ENCODE data around the gene TUBGCP2. TPM values are rescaled to one million over a fixed set of nuclear protein-coding genes. Genes with fewer than 3 reads are reported as not detected.

Gene TUBGCP2
- total and polyA plus RNA-seq, 9 of the 15 experiments (the other 6 are each of a cell fraction or from before 2014, with no cell fraction given): 4.3 to 56.6 (median 28.4) TPM

DNA sequence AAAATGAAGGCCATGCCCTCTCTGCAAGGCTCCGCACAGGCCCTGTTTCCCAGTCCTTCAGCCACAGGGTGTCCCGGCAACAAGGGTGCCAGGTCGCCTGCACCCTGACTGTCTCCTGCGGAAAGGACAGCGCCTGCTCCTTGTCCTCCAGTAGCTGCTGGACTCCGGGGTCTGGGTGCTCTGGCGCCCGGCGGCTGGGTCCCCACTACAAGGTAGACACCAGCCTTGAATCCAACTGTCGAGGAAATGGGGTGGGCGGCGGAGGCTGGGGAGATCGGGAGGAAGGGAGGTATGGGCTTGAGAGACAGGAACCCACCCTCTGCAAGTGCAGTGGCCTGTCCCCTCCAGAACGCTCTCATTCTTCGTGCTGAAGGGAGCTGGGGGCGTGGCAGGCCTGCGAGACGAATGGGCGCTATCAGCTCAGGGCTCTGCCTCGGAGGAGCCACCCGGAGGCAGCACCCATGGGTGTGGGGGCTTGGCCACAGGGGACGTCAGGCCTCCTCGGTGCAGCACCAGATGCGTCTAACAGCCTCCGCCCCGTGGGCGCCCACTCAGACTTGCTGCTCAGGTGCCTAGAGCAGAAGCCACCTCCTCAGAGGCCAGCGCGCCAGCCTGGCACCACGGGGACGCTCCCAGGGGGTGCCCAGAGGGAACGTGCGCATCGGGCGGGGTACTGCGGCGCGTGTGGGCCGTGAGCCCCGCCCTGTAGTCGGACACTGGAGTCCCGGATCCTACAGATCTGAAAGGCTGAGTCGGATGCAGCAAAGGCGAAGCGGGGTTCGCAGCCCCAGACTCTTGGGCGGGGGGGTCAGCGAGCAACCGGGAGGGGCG, 47.6 kb downstream of the TUBGCP2 start (continued):
- TF ChIP-seq, protein P1, sequence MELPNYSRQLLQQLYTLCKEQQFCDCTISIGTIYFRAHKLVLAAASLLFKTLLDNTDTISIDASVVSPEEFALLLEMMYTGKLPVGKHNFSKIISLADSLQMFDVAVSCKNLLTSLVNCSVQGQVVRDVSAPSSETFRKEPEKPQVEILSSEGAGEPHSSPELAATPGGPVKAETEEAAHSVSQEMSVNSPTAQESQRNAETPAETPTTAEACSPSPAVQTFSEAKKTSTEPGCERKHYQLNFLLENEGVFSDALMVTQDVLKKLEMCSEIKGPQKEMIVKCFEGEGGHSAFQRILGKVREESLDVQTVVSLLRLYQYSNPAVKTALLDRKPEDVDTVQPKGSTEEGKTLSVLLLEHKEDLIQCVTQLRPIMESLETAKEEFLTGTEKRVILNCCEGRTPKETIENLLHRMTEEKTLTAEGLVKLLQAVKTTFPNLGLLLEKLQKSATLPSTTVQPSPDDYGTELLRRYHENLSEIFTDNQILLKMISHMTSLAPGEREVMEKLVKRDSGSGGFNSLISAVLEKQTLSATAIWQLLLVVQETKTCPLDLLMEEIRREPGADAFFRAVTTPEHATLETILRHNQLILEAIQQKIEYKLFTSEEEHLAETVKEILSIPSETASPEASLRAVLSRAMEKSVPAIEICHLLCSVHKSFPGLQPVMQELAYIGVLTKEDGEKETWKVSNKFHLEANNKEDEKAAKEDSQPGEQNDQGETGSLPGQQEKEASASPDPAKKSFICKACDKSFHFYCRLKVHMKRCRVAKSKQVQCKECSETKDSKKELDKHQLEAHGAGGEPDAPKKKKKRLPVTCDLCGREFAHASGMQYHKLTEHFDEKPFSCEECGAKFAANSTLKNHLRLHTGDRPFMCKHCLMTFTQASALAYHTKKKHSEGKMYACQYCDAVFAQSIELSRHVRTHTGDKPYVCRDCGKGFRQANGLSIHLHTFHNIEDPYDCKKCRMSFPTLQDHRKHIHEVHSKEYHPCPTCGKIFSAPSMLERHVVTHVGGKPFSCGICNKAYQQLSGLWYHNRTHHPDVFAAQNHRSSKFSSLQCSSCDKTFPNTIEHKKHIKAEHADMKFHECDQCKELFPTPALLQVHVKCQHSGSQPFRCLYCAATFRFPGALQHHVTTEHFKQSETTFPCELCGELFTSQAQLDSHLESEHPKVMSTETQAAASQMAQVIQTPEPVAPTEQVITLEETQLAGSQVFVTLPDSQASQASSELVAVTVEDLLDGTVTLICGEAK (IDR thresholded peaks at IDR 0.05): no peak
- TF ChIP-seq, protein P1 (CRISPR knock-in tag; IDR thresholded peaks at IDR 0.05): no peak
- TF ChIP-seq ZNF584 (CRISPR knock-in tag; IDR thresholded peaks at IDR 0.05; ENCODE audit: low read depth) (no peak), NFYB (IDR thresholded peaks at IDR 0.05; ENCODE audit: extremely low read depth, insufficient read length) (no peak), ZNF717 (CRISPR knock-in tag; IDR thresholded peaks at IDR 0.05) (no peak)
- TF ChIP-seq, protein P2, sequence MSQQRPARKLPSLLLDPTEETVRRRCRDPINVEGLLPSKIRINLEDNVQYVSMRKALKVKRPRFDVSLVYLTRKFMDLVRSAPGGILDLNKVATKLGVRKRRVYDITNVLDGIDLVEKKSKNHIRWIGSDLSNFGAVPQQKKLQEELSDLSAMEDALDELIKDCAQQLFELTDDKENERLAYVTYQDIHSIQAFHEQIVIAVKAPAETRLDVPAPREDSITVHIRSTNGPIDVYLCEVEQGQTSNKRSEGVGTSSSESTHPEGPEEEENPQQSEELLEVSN (IDR thresholded peaks at IDR 0.05; ENCODE audit: borderline replicate concordance in 1 of 2, extremely low read depth in 1 of 2, insufficient read depth in 1 of 2, insufficient read length in 1 of 2, low read depth in 1 of 2, low read length in 1 of 2, poor library complexity in 1 of 2, severe bottlenecking in 1 of 2): no peak
- TF ChIP-seq, protein P3, sequence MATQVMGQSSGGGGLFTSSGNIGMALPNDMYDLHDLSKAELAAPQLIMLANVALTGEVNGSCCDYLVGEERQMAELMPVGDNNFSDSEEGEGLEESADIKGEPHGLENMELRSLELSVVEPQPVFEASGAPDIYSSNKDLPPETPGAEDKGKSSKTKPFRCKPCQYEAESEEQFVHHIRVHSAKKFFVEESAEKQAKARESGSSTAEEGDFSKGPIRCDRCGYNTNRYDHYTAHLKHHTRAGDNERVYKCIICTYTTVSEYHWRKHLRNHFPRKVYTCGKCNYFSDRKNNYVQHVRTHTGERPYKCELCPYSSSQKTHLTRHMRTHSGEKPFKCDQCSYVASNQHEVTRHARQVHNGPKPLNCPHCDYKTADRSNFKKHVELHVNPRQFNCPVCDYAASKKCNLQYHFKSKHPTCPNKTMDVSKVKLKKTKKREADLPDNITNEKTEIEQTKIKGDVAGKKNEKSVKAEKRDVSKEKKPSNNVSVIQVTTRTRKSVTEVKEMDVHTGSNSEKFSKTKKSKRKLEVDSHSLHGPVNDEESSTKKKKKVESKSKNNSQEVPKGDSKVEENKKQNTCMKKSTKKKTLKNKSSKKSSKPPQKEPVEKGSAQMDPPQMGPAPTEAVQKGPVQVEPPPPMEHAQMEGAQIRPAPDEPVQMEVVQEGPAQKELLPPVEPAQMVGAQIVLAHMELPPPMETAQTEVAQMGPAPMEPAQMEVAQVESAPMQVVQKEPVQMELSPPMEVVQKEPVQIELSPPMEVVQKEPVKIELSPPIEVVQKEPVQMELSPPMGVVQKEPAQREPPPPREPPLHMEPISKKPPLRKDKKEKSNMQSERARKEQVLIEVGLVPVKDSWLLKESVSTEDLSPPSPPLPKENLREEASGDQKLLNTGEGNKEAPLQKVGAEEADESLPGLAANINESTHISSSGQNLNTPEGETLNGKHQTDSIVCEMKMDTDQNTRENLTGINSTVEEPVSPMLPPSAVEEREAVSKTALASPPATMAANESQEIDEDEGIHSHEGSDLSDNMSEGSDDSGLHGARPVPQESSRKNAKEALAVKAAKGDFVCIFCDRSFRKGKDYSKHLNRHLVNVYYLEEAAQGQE (IDR thresholded peaks at IDR 0.05; ENCODE audit: borderline replicate concordance): no peak
- TF ChIP-seq, protein P3 (CRISPR knock-in tag; IDR thresholded peaks at IDR 0.05; ENCODE audit: low read depth): no peak
